Activated CD8-positive, alpha-beta memory T cell treated with anti-CD3 and anti-CD28 coated beads, Interleukin-2, amount 50 U/mL, for 24 hours (primary cell): ENCODE results near the gene NDUFB3.

ENCODE experiments used
- DNase-seq: peaks from one replicate; pipeline ENCODE4 v3.0.0-alpha.2; 2020; ENCODE audit errors: extremely low read depth

Gene NDUFB3

GRCh38 chr2:201128033-201128432, 56.2 kb downstream of the NDUFB3 start:
- DNase-seq = no peak

GRCh38 chr2:201128933-201129505, 57.2 kb downstream of the NDUFB3 start:
- DNase-seq = no peak

- DNase-seq = no peak
These were observed 58.9 kb downstream of the NDUFB3 start for GRCh38 chr2:201130524-201131186.

- DNase-seq = no peak
These were observed 60.7 kb downstream of the NDUFB3 start for GRCh38 chr2:201132518-201132917.
